Liver (tissue), 9 donors: Measurements from ENCODE around the gene ATP11B. TPM values are rescaled to one million over a fixed set of nuclear protein-coding genes. Genes with fewer than 3 reads are reported as not detected.
A peak's percentile ranks its signal among the peaks of the same experiment; 100 is the strongest.

Experiments used
- DNase-seq: peaks from one replicate; pipeline ENCODE4 v3.0.0-alpha.2; 2017; ENCODE audit warnings: low spot score
- H3K27ac ChIP-seq, 2 donors: one replicate each; pipeline ENCODE4 v1.7.0; 2013; ENCODE audit warnings: inconsistent platforms in 2 of 2, low read length in 2 of 2, control low read depth in 1 of 2, low read depth in 1 of 2, mild to moderate bottlenecking in 1 of 2
- H3K27me3 ChIP-seq, 4 donors: one replicate each; pipeline versions ENCODE4 v1.6.1 to v1.7.0; 2013; ENCODE audit warnings: low read length in 3 of 4, inconsistent platforms in 1 of 4, mild to moderate bottlenecking in 1 of 4, moderate library complexity in 1 of 4; ENCODE audit not compliant: control insufficient read depth in 4 of 4, insufficient read depth in 4 of 4
- H3K36me3 ChIP-seq, 4 donors: one replicate each; pipeline versions ENCODE4 v1.6.1 to v1.7.0; 2013; ENCODE audit warnings: low read length in 3 of 4, mild to moderate bottlenecking in 3 of 4, low read depth in 1 of 4, moderate library complexity in 1 of 4; ENCODE audit not compliant: control insufficient read depth in 4 of 4, insufficient read depth in 3 of 4
- H3K4me1 ChIP-seq, 4 donors: one replicate each; pipeline versions ENCODE4 v1.6.1 to v1.7.0; 2013; ENCODE audit warnings: low read length in 3 of 4, mild to moderate bottlenecking in 3 of 4, moderate library complexity in 1 of 4; ENCODE audit not compliant: control insufficient read depth in 4 of 4, insufficient read depth in 4 of 4
- H3K4me3 ChIP-seq, 3 donors: one replicate each; pipeline versions ENCODE4 v1.6.1 to v1.7.0; 2013; ENCODE audit warnings: low read length in 3 of 3, control low read depth in 1 of 3, low read depth in 1 of 3, mild to moderate bottlenecking in 1 of 3
- H3K9ac ChIP-seq, 2 donors: one replicate each; pipeline ENCODE4 v1.7.0; 2013; ENCODE audit warnings: low read length in 2 of 2, mild to moderate bottlenecking in 2 of 2, moderate library complexity in 2 of 2, control low read depth in 1 of 2, low read depth in 1 of 2
- H3K9me3 ChIP-seq, 4 donors: one replicate each; pipeline versions ENCODE4 v1.6.1 to v1.7.0; 2013; ENCODE audit warnings: low read length in 3 of 4; ENCODE audit not compliant: control insufficient read depth in 4 of 4
- EGR1 ChIP-seq, 2 donors: IDR thresholded peaks; 2 replicates each; pipeline ENCODE4 v1.6.1; 2016 to 2018; ENCODE audit warnings: antibody characterized with exemption in 2 of 2, low read depth in 2 of 2
- FOXA1 ChIP-seq: IDR thresholded peaks from 2 replicates; pipeline ENCODE4 v1.6.1; 2016; ENCODE audit warnings: antibody characterized with exemption
- FOXA2 ChIP-seq: IDR thresholded peaks from 2 replicates; pipeline ENCODE4 v1.6.1; 2016; ENCODE audit warnings: antibody characterized with exemption
- GABPA ChIP-seq, 2 donors: IDR thresholded peaks in 1 of 2; conservative IDR thresholded peaks in 1 of 2; 2 replicates each; pipeline ENCODE4 v1.6.1; 2016; ENCODE audit warnings: antibody characterized with exemption in 2 of 2, mild to moderate bottlenecking in 1 of 2, moderate library complexity in 1 of 2
- HNF4A ChIP-seq, 2 donors: conservative IDR thresholded peaks; 2 replicates each; pipeline ENCODE4 v1.6.1; 2016; ENCODE audit warnings: antibody characterized with exemption in 2 of 2, mild to moderate bottlenecking in 2 of 2
- HNF4G ChIP-seq: IDR thresholded peaks from 2 replicates; pipeline ENCODE4 v1.6.1; 2016; ENCODE audit warnings: antibody characterized with exemption
- NR2F2 ChIP-seq: IDR thresholded peaks from 2 replicates; pipeline ENCODE4 v1.6.1; 2016; ENCODE audit warnings: antibody characterized with exemption
- RAD21 ChIP-seq, 2 donors: IDR thresholded peaks; 2 replicates each; pipeline ENCODE4 v1.6.1; 2016; ENCODE audit warnings: antibody characterized with exemption in 2 of 2, mild to moderate bottlenecking in 2 of 2
- RXRA ChIP-seq, 2 donors: IDR thresholded peaks; 2 replicates each; pipeline ENCODE4 v1.6.1; 2017 to 2018; ENCODE audit warnings: antibody characterized with exemption in 2 of 2, mild to moderate bottlenecking in 1 of 2
- SP1 ChIP-seq: IDR thresholded peaks from 2 replicates; pipeline ENCODE4 v1.6.1; 2018; ENCODE audit warnings: antibody characterized with exemption, mild to moderate bottlenecking
- TAF1 ChIP-seq: conservative IDR thresholded peaks from 2 replicates; pipeline ENCODE4 v1.6.1; 2016; ENCODE audit warnings: antibody characterized with exemption, mild to moderate bottlenecking
- YY1 ChIP-seq: IDR thresholded peaks from 2 replicates; pipeline ENCODE4 v1.6.1; 2016; ENCODE audit warnings: antibody characterized with exemption, mild to moderate bottlenecking
- ZBTB33 ChIP-seq: IDR thresholded peaks from 2 replicates; pipeline ENCODE4 v1.6.1; 2016; ENCODE audit warnings: antibody characterized with exemption
- WGBS: extraction: QIAGEN DNeasy Blood & Tissue Kit; methylation state at CpG from one replicate; pipeline ENCODE4 v1.1.7; 2013; 5-methylcytosine and 5-hydroxymethylcytosine counted together
- polyA plus RNA-seq, 2 donors: library from polyadenylated mRNA; stranded (reverse) in 1 of 2; unstranded in 1 of 2; fragments of 200-250 nt in 1 of 2; fragments of >200 nt in 1 of 2; fragmentation: Nextera tagmentation in 1 of 2; extraction: Ambion mirVana in 1 of 2; gene quantifications; one replicate each; pipeline versions ENCODE4 v1.2.1 to v1.2.3, GENCODE V29; 2013 to 2015
- total RNA-seq, 2 donors: library from RNA; depleted of rRNA; stranded (reverse); fragments of >200 nt; gene quantifications; one replicate each; pipeline ENCODE4 v1.2.3, GENCODE V29; 2014
- TF ChIP-seq, protein P1 (sequence below): IDR thresholded peaks from 2 replicates; pipeline ENCODE4 v1.6.1; 2016; ENCODE audit warnings: antibody characterized with exemption
- TF ChIP-seq, protein P2 (sequence below): IDR thresholded peaks from 2 replicates; pipeline ENCODE4 v1.6.1; 2016; ENCODE audit warnings: antibody characterized with exemption
- TF ChIP-seq, protein P3 (sequence below): IDR thresholded peaks from 2 replicates; pipeline ENCODE4 v1.6.1; 2016; ENCODE audit warnings: antibody characterized with exemption, mild to moderate bottlenecking
- TF ChIP-seq, protein P4 (sequence below): fragments of 150-350 bp; IDR thresholded peaks from 2 replicates; pipeline ENCODE4 v1.5.1; 2017; ENCODE audit warnings: improper control_type of control experiment, low read depth, low read length; ENCODE audit not compliant: missing input control
- donor health status: healthy.
- donor health status: healthy.
- donor health status: healthy.
- donor health status: healthy.
- donor health status: healthy.

The ATP11B gene
- total and polyA plus RNA-seq, 4 donors, result 5.9 to 49.6 (median 19.0) TPM

DNA sequence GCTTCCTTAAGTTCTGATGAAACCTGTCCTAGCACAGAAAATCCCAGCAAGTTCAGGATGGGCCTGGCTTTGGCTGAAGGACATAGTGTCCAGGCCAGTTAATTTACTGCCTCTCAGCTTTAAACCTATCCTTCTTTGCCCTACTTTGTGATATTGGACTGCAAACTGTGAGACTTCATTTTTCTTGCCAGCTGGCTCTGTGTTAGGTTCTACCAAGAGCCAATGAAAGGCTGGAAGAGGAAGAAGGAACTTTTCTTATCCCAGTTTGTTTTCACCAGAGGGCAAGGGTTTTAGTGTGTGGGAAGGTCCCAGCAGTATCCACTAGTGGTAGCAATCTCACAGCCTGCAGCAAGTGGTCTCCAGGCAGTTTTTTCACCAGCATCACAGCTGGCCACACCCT, 168.9 kb downstream of the ATP11B start (continued):
- TF ChIP-seq, protein P1, sequence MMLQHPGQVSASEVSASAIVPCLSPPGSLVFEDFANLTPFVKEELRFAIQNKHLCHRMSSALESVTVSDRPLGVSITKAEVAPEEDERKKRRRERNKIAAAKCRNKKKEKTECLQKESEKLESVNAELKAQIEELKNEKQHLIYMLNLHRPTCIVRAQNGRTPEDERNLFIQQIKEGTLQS, result no peak
- peak; percentile 13 for TF ChIP-seq YY1
- TF ChIP-seq ZBTB33, result no peak
- TF ChIP-seq, protein P2, sequence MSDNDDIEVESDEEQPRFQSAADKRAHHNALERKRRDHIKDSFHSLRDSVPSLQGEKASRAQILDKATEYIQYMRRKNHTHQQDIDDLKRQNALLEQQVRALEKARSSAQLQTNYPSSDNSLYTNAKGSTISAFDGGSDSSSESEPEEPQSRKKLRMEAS, result no peak
- no peak for TF ChIP-seq EGR1 (IDR thresholded peaks at IDR 0.05; ENCODE audit: low read depth in 2 of 2)
- TF ChIP-seq GABPA (IDR thresholded peaks at IDR 0.05 in 1 of 2, conservative IDR thresholded peaks at IDR 0.05 in 1 of 2), result no peak

DNA sequence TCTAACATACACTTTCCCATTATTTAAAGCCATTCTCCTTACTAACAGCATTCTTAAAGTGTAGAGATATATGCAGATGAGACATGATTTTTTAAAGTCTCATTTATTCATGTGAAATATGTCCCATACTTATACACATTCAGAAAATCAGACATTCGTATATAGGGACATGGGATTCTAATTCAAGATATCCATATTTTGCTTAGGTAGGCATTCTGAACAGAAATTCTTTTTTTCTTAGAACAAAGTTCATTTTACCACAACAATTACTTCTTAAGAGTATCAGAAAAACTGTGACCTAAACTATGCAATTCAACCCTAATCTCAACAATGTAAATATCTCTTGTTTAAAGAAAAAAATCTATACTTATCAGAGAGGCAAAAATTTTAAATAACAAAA, 170.9 kb downstream of the ATP11B start:
- Histone ChIP-seq H3K27ac (no peak overlapping the region), H3K9ac (no peak overlapping the region), H3K9me3 (no peaks in the 10 kb centered on the region), H3K36me3 (peaks cover 0 to 3% (median under 1%) of the 10 kb centered on the region in 4 donors), H3K4me1 (peaks cover 6 to 43% (median 11%) of the 10 kb centered on the region in 4 donors), H3K27me3 (no peaks in the 10 kb centered on the region), H3K4me3 (no peak overlapping the region)
- WGBS, result 95% methylated on average over 1 of the region's 1 CpG
- no peak for DNase-seq
- TF ChIP-seq EGR1 (IDR thresholded peaks at IDR 0.05; ENCODE audit: low read depth in 2 of 2) (no peak), SP1 (no peak), RXRA (IDR thresholded peaks at IDR 0.05) (no peak), GABPA (IDR thresholded peaks at IDR 0.05 in 1 of 2, conservative IDR thresholded peaks at IDR 0.05 in 1 of 2) (no peak), YY1 (no peak), RAD21 (IDR thresholded peaks at IDR 0.05) (no peak), FOXA1 (no peak), HNF4A (conservative IDR thresholded peaks at IDR 0.05) (no peak), TAF1 (no peak), HNF4G (no peak), FOXA2 (no peak), NR2F2 (no peak), ZBTB33 (no peak)
- TF ChIP-seq, protein P3, sequence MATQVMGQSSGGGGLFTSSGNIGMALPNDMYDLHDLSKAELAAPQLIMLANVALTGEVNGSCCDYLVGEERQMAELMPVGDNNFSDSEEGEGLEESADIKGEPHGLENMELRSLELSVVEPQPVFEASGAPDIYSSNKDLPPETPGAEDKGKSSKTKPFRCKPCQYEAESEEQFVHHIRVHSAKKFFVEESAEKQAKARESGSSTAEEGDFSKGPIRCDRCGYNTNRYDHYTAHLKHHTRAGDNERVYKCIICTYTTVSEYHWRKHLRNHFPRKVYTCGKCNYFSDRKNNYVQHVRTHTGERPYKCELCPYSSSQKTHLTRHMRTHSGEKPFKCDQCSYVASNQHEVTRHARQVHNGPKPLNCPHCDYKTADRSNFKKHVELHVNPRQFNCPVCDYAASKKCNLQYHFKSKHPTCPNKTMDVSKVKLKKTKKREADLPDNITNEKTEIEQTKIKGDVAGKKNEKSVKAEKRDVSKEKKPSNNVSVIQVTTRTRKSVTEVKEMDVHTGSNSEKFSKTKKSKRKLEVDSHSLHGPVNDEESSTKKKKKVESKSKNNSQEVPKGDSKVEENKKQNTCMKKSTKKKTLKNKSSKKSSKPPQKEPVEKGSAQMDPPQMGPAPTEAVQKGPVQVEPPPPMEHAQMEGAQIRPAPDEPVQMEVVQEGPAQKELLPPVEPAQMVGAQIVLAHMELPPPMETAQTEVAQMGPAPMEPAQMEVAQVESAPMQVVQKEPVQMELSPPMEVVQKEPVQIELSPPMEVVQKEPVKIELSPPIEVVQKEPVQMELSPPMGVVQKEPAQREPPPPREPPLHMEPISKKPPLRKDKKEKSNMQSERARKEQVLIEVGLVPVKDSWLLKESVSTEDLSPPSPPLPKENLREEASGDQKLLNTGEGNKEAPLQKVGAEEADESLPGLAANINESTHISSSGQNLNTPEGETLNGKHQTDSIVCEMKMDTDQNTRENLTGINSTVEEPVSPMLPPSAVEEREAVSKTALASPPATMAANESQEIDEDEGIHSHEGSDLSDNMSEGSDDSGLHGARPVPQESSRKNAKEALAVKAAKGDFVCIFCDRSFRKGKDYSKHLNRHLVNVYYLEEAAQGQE, result no peak
- TF ChIP-seq, protein P4, sequence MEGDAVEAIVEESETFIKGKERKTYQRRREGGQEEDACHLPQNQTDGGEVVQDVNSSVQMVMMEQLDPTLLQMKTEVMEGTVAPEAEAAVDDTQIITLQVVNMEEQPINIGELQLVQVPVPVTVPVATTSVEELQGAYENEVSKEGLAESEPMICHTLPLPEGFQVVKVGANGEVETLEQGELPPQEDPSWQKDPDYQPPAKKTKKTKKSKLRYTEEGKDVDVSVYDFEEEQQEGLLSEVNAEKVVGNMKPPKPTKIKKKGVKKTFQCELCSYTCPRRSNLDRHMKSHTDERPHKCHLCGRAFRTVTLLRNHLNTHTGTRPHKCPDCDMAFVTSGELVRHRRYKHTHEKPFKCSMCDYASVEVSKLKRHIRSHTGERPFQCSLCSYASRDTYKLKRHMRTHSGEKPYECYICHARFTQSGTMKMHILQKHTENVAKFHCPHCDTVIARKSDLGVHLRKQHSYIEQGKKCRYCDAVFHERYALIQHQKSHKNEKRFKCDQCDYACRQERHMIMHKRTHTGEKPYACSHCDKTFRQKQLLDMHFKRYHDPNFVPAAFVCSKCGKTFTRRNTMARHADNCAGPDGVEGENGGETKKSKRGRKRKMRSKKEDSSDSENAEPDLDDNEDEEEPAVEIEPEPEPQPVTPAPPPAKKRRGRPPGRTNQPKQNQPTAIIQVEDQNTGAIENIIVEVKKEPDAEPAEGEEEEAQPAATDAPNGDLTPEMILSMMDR, result no peak
- TF ChIP-seq, protein P2, result no peak
- TF ChIP-seq, protein P1, result no peak
